GM23338 (cell line): Measurements from ENCODE around the gene CRK.

Source experiments
- CTCF ChIP-seq, 2 experiments: fragments of 200-600 bp in 1 of 2; sonication (generic) in 1 of 2; conservative IDR thresholded peaks; 2 replicates each; pipeline versions ENCODE4 v1.5.1 to v1.6.1; 2016 to 2017; ENCODE audit warnings: antibody characterized with exemption in 2 of 2, low read depth in 2 of 2, mild to moderate bottlenecking in 2 of 2, moderate library complexity in 1 of 2
- ETS1 ChIP-seq: IDR thresholded peaks from 2 replicates; pipeline ENCODE4 v1.6.1; 2016; ENCODE audit warnings: antibody characterized with exemption
- EZH2 ChIP-seq: fragments of 200-600 bp; sonication (generic); IDR thresholded peaks from one replicate; pipeline ENCODE4 v1.8.0; 2017; ENCODE audit warnings: antibody characterized with exemption, mild to moderate bottlenecking, low read depth; ENCODE audit not compliant: unreplicated experiment
- POLR2AphosphoS5 ChIP-seq: IDR thresholded peaks from 2 replicates; pipeline ENCODE4 v1.6.1; 2016; ENCODE audit warnings: antibody characterized with exemption, low read depth

GRCh38 chr17:1379208-1379929, 76.7 kb downstream of the CRK start:
- TF ChIP-seq CTCF (conservative IDR thresholded peaks at IDR 0.05; ENCODE audit: low read depth in 2 of 2) (no peak), EZH2 (no peak), POLR2AphosphoS5 (no peak), ETS1 (no peak)
